ENCODE data around the gene AFF3.

The AFF3 gene

DNA sequence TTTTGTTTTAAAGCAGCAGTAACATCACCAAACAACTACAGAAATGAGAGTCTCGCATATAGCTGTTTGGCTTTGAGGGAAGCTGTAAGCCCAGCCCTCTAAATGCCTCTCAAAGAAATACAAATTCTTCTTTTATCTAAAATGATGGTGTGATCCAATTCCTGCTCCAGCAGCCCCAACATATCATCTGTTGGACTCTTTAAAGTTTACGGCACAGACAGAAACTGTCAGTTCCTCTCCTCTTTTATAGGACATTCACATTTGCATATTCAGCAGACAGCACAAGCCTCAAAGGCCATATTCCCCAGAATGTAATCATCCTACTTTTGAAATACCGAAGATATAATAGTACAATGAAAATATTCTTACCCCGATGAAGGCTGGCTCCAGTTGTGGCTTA lies 435.7 kb downstream of the AFF3 start:
- no peak for TF ChIP-seq LEF1 (IDR thresholded peaks at IDR 0.05; ENCODE audit: borderline replicate concordance)
- no peak for TF ChIP-seq ZNF384 (IDR thresholded peaks at IDR 0.05)
- TF ChIP-seq NFRKB (IDR thresholded peaks at IDR 0.05) = no peak
- no peak for TF ChIP-seq HDGF (IDR thresholded peaks at IDR 0.05; ENCODE audit: borderline replicate concordance)
- TF ChIP-seq FOXM1 (IDR thresholded peaks at IDR 0.05; ENCODE audit: borderline replicate concordance) = no peak
- TF ChIP-seq FOXA1 (IDR thresholded peaks at IDR 0.05) = no peak
- TF ChIP-seq BHLHE40 (IDR thresholded peaks at IDR 0.05; ENCODE audit: borderline replicate concordance) = no peak
- no peak for TF ChIP-seq L3MBTL2 (conservative IDR thresholded peaks at IDR 0.05)
- no peak for TF ChIP-seq ARNT (IDR thresholded peaks at IDR 0.05)
- TF ChIP-seq SUZ12 (IDR thresholded peaks at IDR 0.05) = no peak
- TF ChIP-seq TARDBP (IDR thresholded peaks at IDR 0.05) = no peak
- TF ChIP-seq ELF4 (IDR thresholded peaks at IDR 0.05) = no peak
- no peak for TF ChIP-seq FOXK2 (IDR thresholded peaks at IDR 0.05)
- TF ChIP-seq CTBP1 (IDR thresholded peaks at IDR 0.05; ENCODE audit: borderline replicate concordance) = no peak
- POLR2A ChIA-PET = no interaction called here
- no peak for DNase-seq (ENCODE audit: extremely low spot score)
- CTCF ChIA-PET = no interaction called here

DNA sequence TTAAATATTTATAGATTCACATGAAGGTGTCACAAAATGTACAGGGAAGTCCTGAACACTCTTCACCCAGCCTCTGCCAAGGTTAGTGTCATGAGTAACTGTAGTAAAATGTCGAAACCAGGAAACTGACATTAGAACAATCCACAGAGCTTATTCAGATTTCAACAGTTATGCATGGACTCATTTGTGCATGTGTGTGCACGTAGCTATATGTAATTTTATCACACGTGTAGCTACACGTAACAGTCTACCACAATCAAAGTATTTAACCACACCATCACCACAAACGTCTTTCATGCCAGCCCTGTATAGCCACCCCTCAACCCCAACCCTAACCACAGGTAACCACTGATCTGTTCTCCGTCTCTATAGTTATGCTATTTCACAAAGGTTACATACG lies 440.9 kb downstream of the AFF3 start:
- ChIA-PET POLR2A (no interaction called here), CTCF (no interaction called here)
- TF ChIP-seq TARDBP (IDR thresholded peaks at IDR 0.05) (no peak), LEF1 (IDR thresholded peaks at IDR 0.05; ENCODE audit: borderline replicate concordance) (no peak), BHLHE40 (IDR thresholded peaks at IDR 0.05; ENCODE audit: borderline replicate concordance) (no peak), ARNT (IDR thresholded peaks at IDR 0.05) (no peak), FOXK2 (IDR thresholded peaks at IDR 0.05) (no peak), FOXM1 (IDR thresholded peaks at IDR 0.05; ENCODE audit: borderline replicate concordance) (no peak), L3MBTL2 (conservative IDR thresholded peaks at IDR 0.05) (no peak), NFRKB (IDR thresholded peaks at IDR 0.05) (no peak), ZNF384 (IDR thresholded peaks at IDR 0.05) (no peak), SP1 (IDR thresholded peaks at IDR 0.05) (no peak)
- DNase-seq (ENCODE audit: extremely low spot score) = no peak

DNA sequence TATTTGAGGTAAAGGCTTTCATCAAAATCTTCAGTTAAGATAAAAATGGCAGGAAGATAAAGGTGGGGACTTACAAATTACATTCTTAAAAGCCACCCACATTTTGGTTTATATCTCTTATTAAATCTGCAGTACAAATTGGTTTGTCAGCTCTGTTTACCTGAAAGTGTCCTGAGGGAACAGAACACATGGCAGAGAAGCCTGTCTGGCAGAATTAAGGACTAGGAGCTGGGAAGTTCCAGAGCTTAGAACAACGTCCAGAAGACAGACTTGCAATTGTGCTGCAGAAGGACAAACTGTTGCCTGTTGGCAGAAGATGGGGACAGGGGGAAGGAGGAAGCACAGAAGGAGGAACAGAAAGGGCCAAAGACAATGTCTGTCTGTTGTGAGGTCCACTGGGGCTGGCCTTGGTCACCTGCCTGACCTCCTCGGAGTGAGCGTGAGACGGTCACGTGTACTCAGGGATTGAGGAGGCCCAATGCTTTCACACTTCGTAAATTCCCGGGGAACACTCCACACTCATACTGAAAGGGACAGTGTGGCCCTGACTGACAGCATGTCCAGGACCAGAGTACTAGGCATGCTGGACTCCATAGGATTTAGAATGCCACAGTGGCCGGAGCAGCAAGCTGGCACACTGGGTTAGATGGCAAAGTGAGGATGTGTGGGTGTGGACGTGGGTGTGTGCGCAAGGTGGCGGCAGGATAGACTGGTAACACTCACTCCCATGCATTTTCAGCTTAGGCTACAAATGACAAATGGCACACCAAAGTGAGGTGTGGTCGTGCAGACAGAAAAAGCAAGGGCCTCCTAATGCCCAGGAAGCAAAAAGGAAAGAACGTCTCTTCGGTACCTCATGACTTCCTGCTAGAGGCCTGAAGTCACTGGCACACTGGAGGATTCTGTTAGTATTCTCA lies 441.6 kb downstream of the AFF3 start:
- no peak for DNase-seq (ENCODE audit: extremely low spot score)
- TF ChIP-seq BHLHE40 (IDR thresholded peaks at IDR 0.05; ENCODE audit: borderline replicate concordance) = no peak
- no peak for TF ChIP-seq SP1 (IDR thresholded peaks at IDR 0.05)
- no peak for TF ChIP-seq ELF4 (IDR thresholded peaks at IDR 0.05)
- no peak for TF ChIP-seq NFRKB (IDR thresholded peaks at IDR 0.05)
- TF ChIP-seq, protein P1, sequence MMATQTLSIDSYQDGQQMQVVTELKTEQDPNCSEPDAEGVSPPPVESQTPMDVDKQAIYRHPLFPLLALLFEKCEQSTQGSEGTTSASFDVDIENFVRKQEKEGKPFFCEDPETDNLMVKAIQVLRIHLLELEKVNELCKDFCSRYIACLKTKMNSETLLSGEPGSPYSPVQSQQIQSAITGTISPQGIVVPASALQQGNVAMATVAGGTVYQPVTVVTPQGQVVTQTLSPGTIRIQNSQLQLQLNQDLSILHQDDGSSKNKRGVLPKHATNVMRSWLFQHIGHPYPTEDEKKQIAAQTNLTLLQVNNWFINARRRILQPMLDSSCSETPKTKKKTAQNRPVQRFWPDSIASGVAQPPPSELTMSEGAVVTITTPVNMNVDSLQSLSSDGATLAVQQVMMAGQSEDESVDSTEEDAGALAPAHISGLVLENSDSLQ (IDR thresholded peaks at IDR 0.05) = no peak
- TF ChIP-seq ARNT (IDR thresholded peaks at IDR 0.05) = no peak
- TF ChIP-seq LEF1 (IDR thresholded peaks at IDR 0.05; ENCODE audit: borderline replicate concordance) = no peak
- TF ChIP-seq ZNF384 (IDR thresholded peaks at IDR 0.05) = no peak
- TF ChIP-seq SUZ12 (IDR thresholded peaks at IDR 0.05) = no peak
- no peak for TF ChIP-seq FOXM1 (IDR thresholded peaks at IDR 0.05; ENCODE audit: borderline replicate concordance)
- no peak for TF ChIP-seq L3MBTL2 (conservative IDR thresholded peaks at IDR 0.05)
- TF ChIP-seq TARDBP (IDR thresholded peaks at IDR 0.05) = no peak
- no peak for TF ChIP-seq CTBP1 (IDR thresholded peaks at IDR 0.05; ENCODE audit: borderline replicate concordance)
- TF ChIP-seq HDGF (IDR thresholded peaks at IDR 0.05; ENCODE audit: borderline replicate concordance) = no peak
- TF ChIP-seq FOXA1 (IDR thresholded peaks at IDR 0.05) = no peak
- no peak for TF ChIP-seq FOXK2 (IDR thresholded peaks at IDR 0.05)
- ChIA-PET CTCF (interaction anchor here (1.1 kb wide), 1 partner anchor 25 kb away, joined by 6 read pairs; no protein-coding TSS in a partner anchor), POLR2A (no interaction called here)

DNA sequence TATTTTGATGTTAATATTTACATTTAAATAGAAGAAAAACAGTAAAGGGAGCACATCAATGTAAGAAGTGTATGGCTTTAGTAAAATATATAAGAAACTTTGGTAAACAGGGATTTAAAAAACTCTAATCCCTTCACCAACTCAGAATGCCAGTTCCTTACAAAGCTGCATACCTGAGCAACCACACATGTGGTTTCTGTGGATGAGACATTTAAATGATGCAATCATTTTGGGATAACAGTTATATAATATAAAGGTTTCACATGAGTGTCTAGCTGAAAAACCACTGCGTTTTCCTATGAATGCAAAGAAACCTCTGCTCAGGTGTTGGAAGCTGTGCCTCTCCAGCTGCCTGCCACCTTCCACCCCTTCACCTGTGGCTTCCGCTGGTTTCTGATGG lies 443.5 kb downstream of the AFF3 start:
- TF ChIP-seq SP1 (IDR thresholded peaks at IDR 0.05) = no peak
- TF ChIP-seq SUZ12 (IDR thresholded peaks at IDR 0.05) = no peak
- TF ChIP-seq ARNT (IDR thresholded peaks at IDR 0.05) = no peak
- no peak for TF ChIP-seq FOXM1 (IDR thresholded peaks at IDR 0.05; ENCODE audit: borderline replicate concordance)
- TF ChIP-seq FOXA1 (IDR thresholded peaks at IDR 0.05) = no peak
- TF ChIP-seq, protein P1 (IDR thresholded peaks at IDR 0.05) = no peak
- TF ChIP-seq HDGF (IDR thresholded peaks at IDR 0.05; ENCODE audit: borderline replicate concordance) = no peak
- no peak for TF ChIP-seq L3MBTL2 (conservative IDR thresholded peaks at IDR 0.05)
- TF ChIP-seq LEF1 (IDR thresholded peaks at IDR 0.05; ENCODE audit: borderline replicate concordance) = no peak
- TF ChIP-seq TARDBP (IDR thresholded peaks at IDR 0.05) = no peak
- TF ChIP-seq CTBP1 (IDR thresholded peaks at IDR 0.05; ENCODE audit: borderline replicate concordance) = no peak
- no peak for TF ChIP-seq ZNF384 (IDR thresholded peaks at IDR 0.05)
- no peak for TF ChIP-seq BHLHE40 (IDR thresholded peaks at IDR 0.05; ENCODE audit: borderline replicate concordance)
- TF ChIP-seq NFRKB (IDR thresholded peaks at IDR 0.05) = no peak
- TF ChIP-seq ELF4 (IDR thresholded peaks at IDR 0.05) = no peak
- TF ChIP-seq FOXK2 (IDR thresholded peaks at IDR 0.05) = no peak
- no peak for DNase-seq (ENCODE audit: extremely low spot score)
- POLR2A ChIA-PET = no interaction called here
- CTCF ChIA-PET = no interaction called here

DNA sequence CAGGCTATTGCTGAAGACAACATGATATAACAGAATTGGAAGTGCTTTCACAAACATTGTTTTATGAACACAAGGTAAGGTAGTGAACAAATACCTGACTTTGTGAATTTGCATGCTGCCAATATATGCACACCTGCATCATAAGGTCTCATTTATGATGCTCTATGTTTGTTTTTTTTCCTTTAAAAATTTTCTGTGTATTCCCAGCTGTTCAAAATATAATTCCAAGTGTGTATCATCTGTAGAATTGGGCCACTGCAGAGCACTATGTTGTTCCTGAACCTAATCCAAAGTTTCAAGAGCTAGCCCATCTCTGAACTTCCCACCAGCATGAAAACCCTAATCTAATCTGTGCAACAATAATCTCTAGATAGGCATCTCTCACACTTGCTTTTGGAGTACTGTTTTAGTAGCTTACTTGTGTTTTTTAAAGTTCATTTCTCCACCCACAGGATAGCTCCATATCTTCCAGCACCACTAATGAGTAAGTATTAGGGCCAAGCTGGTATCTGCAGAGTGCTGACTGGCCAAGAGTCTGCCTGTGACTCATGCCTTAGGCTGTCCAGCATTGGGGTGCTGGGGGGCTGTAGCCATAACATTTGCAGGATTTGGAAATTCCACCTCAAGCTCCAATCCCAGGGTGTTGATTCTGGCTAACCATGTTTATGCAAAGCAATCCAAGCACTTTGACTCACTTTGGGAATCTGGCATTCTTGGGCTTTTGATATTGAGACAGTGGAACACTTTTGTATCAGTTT lies 444.4 kb downstream of the AFF3 start:
- DNase-seq (ENCODE audit: extremely low spot score) = no peak
- CTCF ChIA-PET = interaction anchor here (0.6 kb wide), 1 partner anchor 564 kb away, joined by 3 read pairs; no protein-coding TSS in a partner anchor
- POLR2A ChIA-PET = no interaction called here
- TF ChIP-seq, protein P1 (IDR thresholded peaks at IDR 0.05) = no peak

Measured in HEK293T (cell line).